Thoracic aorta (tissue), 2 donors: ENCODE data around the gene LYRM7. TPM values are rescaled to one million over a fixed set of nuclear protein-coding genes. Genes with fewer than 3 reads are reported as not detected.

ENCODE experiments used
- ATAC-seq: fragments of 150-250 bp; one replicate; pipeline ENCODE4 v1.8.0; 2017; ENCODE audit warnings: low read depth; ENCODE audit not compliant: insufficient number of reproducible peaks, low FRiP score
- DNase-seq: peaks from one replicate; pipeline ENCODE4 v3.0.0-alpha.2; 2020; ENCODE audit warnings: low spot score
- H3K27ac ChIP-seq, 2 donors: fragments of 200-600 bp; sonication (generic); 1 replicate in 1 of 2; 2 replicates in 1 of 2; pipeline ENCODE4 v1.5.1; 2016; ENCODE audit warnings: mild to moderate bottlenecking in 2 of 2, moderate library complexity in 2 of 2
- H3K27me3 ChIP-seq: fragments of 200-600 bp; sonication (generic); replicated peaks from 2 replicates; pipeline ENCODE4 v1.6.0; 2016; ENCODE audit warnings: mild to moderate bottlenecking; ENCODE audit not compliant: insufficient read depth
- H3K36me3 ChIP-seq: fragments of 200-600 bp; sonication (generic); one replicate; pipeline ENCODE4 v1.5.1; 2016
- H3K4me1 ChIP-seq, 2 donors: fragments of 200-600 bp; sonication (generic); 1 replicate in 1 of 2; 2 replicates in 1 of 2; pipeline versions ENCODE4 v1.5.1 to v1.6.0; 2016; ENCODE audit warnings: low read depth in 2 of 2, mild to moderate bottlenecking in 1 of 2; ENCODE audit not compliant: control insufficient read depth in 1 of 2
- H3K4me3 ChIP-seq: fragments of 200-600 bp; sonication (generic); 2 replicates; pipeline ENCODE4 v1.5.1; 2016; ENCODE audit warnings: mild to moderate bottlenecking
- H3K9me3 ChIP-seq: fragments of 200-600 bp; sonication (generic); 2 replicates; pipeline ENCODE4 v1.5.1; 2016
- total RNA-seq, 2 donors: library from RNA; depleted of rRNA; stranded (reverse); fragments of >200 nt; gene quantifications; one replicate each; pipeline versions ENCODE4 v1.1.0 to v1.2.3, GENCODE V29; 2016
- TF ChIP-seq, protein P1 (sequence below): fragments of 200-600 bp; sonication (generic); IDR thresholded peaks from one replicate; pipeline ENCODE4 v1.5.1; 2019; ENCODE audit warnings: antibody characterized with exemption

LYRM7 gene
- total RNA-seq, 2 donors from 2014 or later, result 3.2 to 5.2 TPM

DNA sequence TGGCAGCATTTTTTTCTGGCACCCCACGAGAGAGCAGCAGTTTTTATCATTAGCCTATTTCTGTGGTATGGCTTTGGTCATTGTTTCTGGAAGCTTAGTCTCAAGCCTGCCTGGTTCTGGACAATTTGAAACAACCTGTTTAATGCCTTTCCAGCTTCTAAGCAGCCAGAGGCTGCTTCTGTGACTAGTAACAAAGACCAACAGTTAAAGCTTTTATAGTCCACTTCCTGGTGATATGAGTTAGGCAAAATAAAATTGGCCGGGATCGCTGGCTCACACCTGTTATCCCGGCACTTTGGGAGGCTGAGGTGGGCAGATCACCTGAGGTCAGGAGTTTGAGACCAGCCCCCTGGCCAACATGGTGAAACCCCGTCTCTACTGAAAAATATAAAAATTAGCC, 24.0 kb downstream of the LYRM7 start:
- H3K36me3 ChIP-seq, result no peaks in the 10 kb centered on the region
- H3K27me3 ChIP-seq, result no peaks in the 10 kb centered on the region
- ATAC-seq (no peak), DNase-seq (no peak)
- H3K4me3 ChIP-seq, result no peak overlapping the region
- peaks cover 0 to 3% of the 10 kb centered on the region in 2 donors for H3K4me1 ChIP-seq
- TF ChIP-seq, protein P1, sequence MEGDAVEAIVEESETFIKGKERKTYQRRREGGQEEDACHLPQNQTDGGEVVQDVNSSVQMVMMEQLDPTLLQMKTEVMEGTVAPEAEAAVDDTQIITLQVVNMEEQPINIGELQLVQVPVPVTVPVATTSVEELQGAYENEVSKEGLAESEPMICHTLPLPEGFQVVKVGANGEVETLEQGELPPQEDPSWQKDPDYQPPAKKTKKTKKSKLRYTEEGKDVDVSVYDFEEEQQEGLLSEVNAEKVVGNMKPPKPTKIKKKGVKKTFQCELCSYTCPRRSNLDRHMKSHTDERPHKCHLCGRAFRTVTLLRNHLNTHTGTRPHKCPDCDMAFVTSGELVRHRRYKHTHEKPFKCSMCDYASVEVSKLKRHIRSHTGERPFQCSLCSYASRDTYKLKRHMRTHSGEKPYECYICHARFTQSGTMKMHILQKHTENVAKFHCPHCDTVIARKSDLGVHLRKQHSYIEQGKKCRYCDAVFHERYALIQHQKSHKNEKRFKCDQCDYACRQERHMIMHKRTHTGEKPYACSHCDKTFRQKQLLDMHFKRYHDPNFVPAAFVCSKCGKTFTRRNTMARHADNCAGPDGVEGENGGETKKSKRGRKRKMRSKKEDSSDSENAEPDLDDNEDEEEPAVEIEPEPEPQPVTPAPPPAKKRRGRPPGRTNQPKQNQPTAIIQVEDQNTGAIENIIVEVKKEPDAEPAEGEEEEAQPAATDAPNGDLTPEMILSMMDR, result no peak
- no peaks in the 10 kb centered on the region for H3K9me3 ChIP-seq
- no peak overlapping the region for H3K27ac ChIP-seq

- H3K9me3 ChIP-seq, result no peaks in the 10 kb centered on the region
- peaks cover 0 to 3% of the 10 kb centered on the region in 2 donors for H3K4me1 ChIP-seq
- DNase-seq (no peak), ATAC-seq (no peak)
- TF ChIP-seq, protein P1, result no peak
- H3K27me3 ChIP-seq, result no peaks in the 10 kb centered on the region
- H3K36me3 ChIP-seq, result no peaks in the 10 kb centered on the region
- H3K27ac ChIP-seq, result no peak overlapping the region
- no peak overlapping the region for H3K4me3 ChIP-seq
These were observed 25.0 kb downstream of the LYRM7 start for GRCh38 chr5:131195696-131196095.

DNA sequence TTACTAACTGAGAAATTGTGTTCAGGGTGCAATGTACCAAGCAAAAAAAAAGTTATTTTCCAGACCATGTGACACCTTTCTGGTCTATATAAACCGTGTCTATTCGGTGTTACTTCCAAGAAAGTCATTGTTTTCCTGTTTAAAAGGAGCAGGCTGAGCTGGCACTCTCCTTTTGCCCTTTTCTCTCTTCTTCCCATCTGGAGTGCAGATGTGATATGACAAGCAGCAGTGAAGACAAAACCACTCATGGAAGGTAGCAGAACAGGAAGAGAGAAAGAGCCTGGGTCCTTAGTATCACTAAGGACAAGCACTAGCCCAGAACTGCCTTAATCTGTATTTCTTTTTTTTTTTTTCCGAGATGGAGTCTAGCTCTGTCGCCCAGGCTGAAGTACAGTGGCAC, 25.6 kb downstream of the LYRM7 start:
- no peaks in the 10 kb centered on the region for H3K9me3 ChIP-seq
- peaks cover 0 to 3% of the 10 kb centered on the region in 2 donors for H3K4me1 ChIP-seq
- no peak overlapping the region for H3K27ac ChIP-seq
- DNase-seq (no peak), ATAC-seq (no peak)
- TF ChIP-seq, protein P1, result no peak
- H3K27me3 ChIP-seq, result no peaks in the 10 kb centered on the region
- no peaks in the 10 kb centered on the region for H3K36me3 ChIP-seq
- no peak overlapping the region for H3K4me3 ChIP-seq

DNA sequence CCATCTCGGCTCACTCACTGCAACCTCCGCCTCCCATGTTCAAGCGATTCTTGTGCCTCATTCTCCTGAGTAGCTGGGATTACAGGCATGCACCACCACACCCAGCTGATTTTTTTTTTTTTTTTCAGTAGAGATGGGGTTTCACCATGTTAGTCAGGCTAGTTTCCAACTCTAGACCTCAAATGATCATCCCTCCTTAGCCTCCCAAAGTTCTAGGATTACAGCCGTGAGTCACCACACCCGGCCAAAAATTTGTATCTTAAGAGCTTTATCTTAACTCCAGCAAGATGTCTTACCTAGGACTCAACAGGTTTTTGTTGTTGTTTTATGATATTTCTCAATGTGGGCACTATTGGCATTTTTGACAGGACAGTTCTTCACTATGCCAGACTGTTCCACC, 27.9 kb downstream of the LYRM7 start:
- DNase-seq (no peak), ATAC-seq (no peak)
- H3K4me1 ChIP-seq, result no peaks in the 10 kb centered on the region
- TF ChIP-seq, protein P1, result no peak
- H3K36me3 ChIP-seq, result no peaks in the 10 kb centered on the region
- H3K4me3 ChIP-seq, result no peak overlapping the region
- H3K27ac ChIP-seq, result no peak overlapping the region
- no peaks in the 10 kb centered on the region for H3K9me3 ChIP-seq
- H3K27me3 ChIP-seq, result no peaks in the 10 kb centered on the region

GRCh38 chr5:131200560-131200959, 29.8 kb downstream of the LYRM7 start:
- ATAC-seq, result no peak
- no peak overlapping the region for H3K4me3 ChIP-seq

More at GRCh38 chr5:131200560-131200959, 29.8 kb downstream of the LYRM7 start:
- TF ChIP-seq, protein P1, result no peak
- Histone ChIP-seq H3K27ac (no peak overlapping the region), H3K27me3 (no peaks in the 10 kb centered on the region), H3K36me3 (no peaks in the 10 kb centered on the region), H3K4me1 (no peaks in the 10 kb centered on the region), H3K9me3 (no peaks in the 10 kb centered on the region)
- no peak for DNase-seq
